AG04450 (cell line): ENCODE measurements around the gene LRRC8B. TPM values are rescaled to one million over a fixed set of nuclear protein-coding genes. Genes with fewer than 3 reads are reported as not detected.
"Not testable (repeated sequence)": the region's sequence is repeated elsewhere in the genome, so short reads cannot be mapped to it uniquely, and the experiment has no call there.

Experiments
- CTCF ChIA-PET: fragments of 300-600, 350-600 bp; formaldehyde crosslinking; extraction: SDS; loops from one replicate; lab custom pipeline; 2022; ENCODE audit warnings: antibody characterized with exemption, inconsistent platforms; lab: Charles Lee
- POLR2A ChIA-PET: fragments of 350-600 bp; formaldehyde crosslinking; extraction: SDS; loops from one replicate; lab custom pipeline; 2021; ENCODE audit warnings: antibody characterized with exemption, inconsistent platforms; lab: Yijun Ruan, JAX
- DNase-seq: peaks from one replicate; pipeline ENCODE4 v3.0.0-alpha.2; 2011; ENCODE audit warnings: low read depth, low spot score
- H3K27ac ChIP-seq: one replicate; pipeline ENCODE4 v1.5.1; 2012; ENCODE audit warnings: low read depth, low read length, control low read depth
- H3K27me3 ChIP-seq: one replicate; pipeline ENCODE4 v1.6.0; 2012; ENCODE audit warnings: low read length; ENCODE audit not compliant: control insufficient read depth, insufficient read depth
- H3K4me3 ChIP-seq: 2 replicates; pipeline ENCODE4 v1.5.1; 2011; ENCODE audit warnings: mild to moderate bottlenecking, low read depth, low read length, control low read depth
- H3K9me3 ChIP-seq: 2 replicates; pipeline ENCODE4 v1.5.1; 2012; ENCODE audit warnings: low read length; ENCODE audit not compliant: control insufficient read depth, insufficient read depth
- CTCF ChIP-seq: IDR thresholded peaks from 2 replicates; pipeline ENCODE4 v1.5.1; 2011; ENCODE audit warnings: low read depth, low read length, control low read depth, inconsistent platforms
- polyA plus RNA-seq: library from polyadenylated mRNA; depleted of rRNA; stranded (reverse); fragments of >200 nt; gene quantifications from 2 replicates; pipeline ENCODE4 v1.2.3, GENCODE V29; 2011

LRRC8B gene
- polyA plus RNA-seq, 1 experiment, result 1.6 TPM

GRCh38 chr1:89499320-89499719 is 25.3 kb upstream of the LRRC8B start:
- ChIA-PET POLR2A (no interaction called here), CTCF (interaction anchor here (2.4 to 3.3 kb wide), 2 partner anchors 15 to 264 kb away, joined by 8 to 9 read pairs; no protein-coding TSS in a partner anchor)
- H3K27me3 ChIP-seq, result no peaks in the 10 kb centered on the region
- no peak for TF ChIP-seq CTCF
- no peaks in the 10 kb centered on the region for H3K9me3 ChIP-seq
- H3K27ac ChIP-seq, result no peak overlapping the region
- no peak for DNase-seq
- H3K4me3 ChIP-seq, result no peak overlapping the region

DNA sequence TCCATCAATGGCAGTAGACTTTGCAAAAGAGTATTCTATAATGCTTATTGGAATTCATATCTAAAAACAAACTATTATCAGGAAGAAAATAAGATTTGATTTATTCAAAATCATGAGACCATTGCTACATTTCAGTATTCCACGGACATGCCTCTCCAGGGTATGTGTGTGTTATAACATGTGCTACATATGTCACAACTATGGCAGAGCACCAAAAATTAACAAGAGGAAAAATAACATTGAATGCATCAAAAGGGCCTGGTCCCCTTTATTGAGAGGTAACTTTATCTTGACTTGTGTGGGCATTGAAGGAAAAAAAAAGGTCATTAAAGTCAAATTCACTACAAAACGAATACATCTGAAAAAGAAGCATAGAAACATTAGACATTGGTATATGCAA is 22.6 kb upstream of the LRRC8B start:
- no peaks in the 10 kb centered on the region for H3K27me3 ChIP-seq
- CTCF ChIA-PET, result no interaction called here
- H3K4me3 ChIP-seq, result no peak overlapping the region
- POLR2A ChIA-PET, result no interaction called here
- no peak for TF ChIP-seq CTCF
- no peaks in the 10 kb centered on the region for H3K9me3 ChIP-seq
- H3K27ac ChIP-seq, result no peak overlapping the region
- no peak for DNase-seq

DNA sequence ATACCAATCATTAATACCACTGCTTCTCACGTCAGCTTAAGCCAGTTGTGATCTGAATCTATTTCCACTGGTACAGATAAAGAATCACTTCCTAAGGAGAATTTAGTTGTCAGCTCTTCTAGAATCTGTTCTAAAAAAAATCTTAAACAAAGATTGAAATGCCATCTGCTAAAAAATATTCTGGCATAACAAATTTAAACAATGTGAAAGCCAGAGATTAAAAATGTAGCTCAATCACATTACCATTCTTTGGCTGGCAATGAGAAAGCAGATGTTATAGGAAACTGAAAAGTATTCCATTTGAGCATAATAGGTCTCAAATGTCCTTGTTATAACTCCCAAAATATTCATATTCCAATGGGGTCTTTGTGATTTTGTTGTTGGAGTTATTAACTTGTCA is 21.7 kb upstream of the LRRC8B start:
- ChIA-PET CTCF (interaction anchor here (0.7 kb wide), 1 partner anchor 19 kb away, joined by 5 read pairs; no protein-coding TSS in a partner anchor), POLR2A (no interaction called here)
- no peaks in the 10 kb centered on the region for H3K27me3 ChIP-seq
- no peaks in the 10 kb centered on the region for H3K9me3 ChIP-seq
- H3K27ac ChIP-seq, result no peak overlapping the region
- no peak for DNase-seq
- H3K4me3 ChIP-seq, result no peak overlapping the region
- TF ChIP-seq CTCF, result no peak

DNA sequence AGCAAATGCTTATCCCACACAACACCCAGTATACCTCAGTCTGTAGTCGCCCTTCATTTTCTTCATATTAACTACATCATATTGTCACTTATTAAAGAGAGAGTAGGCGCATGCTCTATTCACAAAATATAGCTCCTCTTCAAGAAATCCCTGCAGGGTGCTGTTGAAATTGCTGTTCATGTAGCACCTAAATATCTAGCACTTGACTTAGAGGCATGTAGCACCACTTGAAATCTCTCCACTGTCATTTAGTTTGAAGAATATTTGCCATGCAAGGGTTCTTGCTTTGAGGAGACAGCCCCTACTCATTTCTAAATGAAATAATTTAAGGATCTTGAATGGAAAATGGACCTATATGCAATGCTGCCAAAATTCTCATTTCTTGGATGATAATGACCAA is 20.9 kb upstream of the LRRC8B start:
- Histone ChIP-seq H3K4me3 (no peak overlapping the region), H3K27ac (no peak overlapping the region), H3K9me3 (no peaks in the 10 kb centered on the region), H3K27me3 (no peaks in the 10 kb centered on the region)
- DNase-seq, result no peak
- ChIA-PET POLR2A (no interaction called here), CTCF (no interaction called here)
- TF ChIP-seq CTCF, result no peak

- H3K9me3 ChIP-seq, H3K27ac ChIP-seq, CTCF ChIA-PET, POLR2A ChIA-PET, H3K4me3 ChIP-seq, H3K27me3 ChIP-seq, DNase-seq: not testable (repeated sequence)
These were observed 14.6 kb upstream of the LRRC8B start for GRCh38 chr1:89510061-89510460.
